Vagina (tissue), 2 donors: ENCODE results near the gene TBX15. TPM values are rescaled to one million over a fixed set of nuclear protein-coding genes. Genes with fewer than 3 reads are reported as not detected.
"Not testable (repeated sequence)": the region's sequence is repeated elsewhere in the genome, so short reads cannot be mapped to it uniquely, and the experiment has no call there.

Experiments
- DNase-seq, 2 donors: peaks; one replicate each; pipeline ENCODE4 v3.0.0-alpha.2; 2017; ENCODE audit errors: extremely low spot score in 2 of 2
- H3K27ac ChIP-seq: fragments of 200-600 bp; sonication (generic); one replicate; pipeline ENCODE4 v1.5.1; 2019
- H3K27me3 ChIP-seq: fragments of 200-600 bp; sonication (generic); one replicate; pipeline ENCODE4 v1.5.1; 2019
- H3K36me3 ChIP-seq, 2 donors: fragments of 200-600 bp; sonication (generic); one replicate each; pipeline ENCODE4 v1.5.1; 2017 to 2019
- H3K4me1 ChIP-seq: fragments of 200-600 bp; sonication (generic); one replicate; pipeline ENCODE4 v1.5.1; 2019
- H3K4me3 ChIP-seq, 2 donors: fragments of 200-600 bp; sonication (generic); 1 replicate in 1 of 2; 2 replicates in 1 of 2; pipeline ENCODE4 v1.5.1; 2016 to 2019
- H3K9me3 ChIP-seq: fragments of 200-600 bp; sonication (generic); one replicate; pipeline ENCODE4 v1.5.1; 2019
- CTCF ChIP-seq, 3 experiments: fragments of 450-650 bp in 2 of 3; fragments of 200-600 bp in 1 of 3; sonication (generic) in 1 of 3; IDR thresholded peaks; one replicate each; pipeline ENCODE4 v1.5.1; 2017 to 2019; ENCODE audit warnings: antibody characterized with exemption in 3 of 3, mild to moderate bottlenecking in 2 of 3, moderate library complexity in 2 of 3
- POLR2A ChIP-seq, 2 donors: fragments of 450-650 bp; IDR thresholded peaks; one replicate each; pipeline ENCODE4 v1.6.1; 2017; ENCODE audit warnings: antibody characterized with exemption in 2 of 2, mild to moderate bottlenecking in 2 of 2, moderate library complexity in 2 of 2
- POLR2AphosphoS5 ChIP-seq, 2 donors: sonication (generic); formaldehyde crosslinking; IDR thresholded peaks; one replicate each; pipeline ENCODE4 v1.9.0; 2017; ENCODE audit warnings: antibody characterized with exemption in 2 of 2, mild to moderate bottlenecking in 2 of 2, low read depth in 1 of 2; ENCODE audit not compliant: insufficient read depth in 1 of 2
- intact Hi-C: fragments of 100-400 bp; cut with DNase I; formaldehyde crosslinking; loops from one replicate; pipeline ENCODE4 v1.15.1; 2023
- total RNA-seq: library from RNA; depleted of rRNA; stranded (reverse); fragments of >200 nt; gene quantifications from one replicate; pipeline ENCODE4 v1.2.3, GENCODE V29; 2016

TBX15 gene
- total RNA-seq, 1 donor from 2014 or later, result 0.98 TPM

GRCh38 chr1:118918230-118918939 is 69.8 kb downstream of the TBX15 start:
- Histone ChIP-seq H3K27ac (no peak overlapping the region), H3K4me3 (no peak overlapping the region), H3K27me3 (no peaks in the 10 kb centered on the region), H3K36me3 (no peaks in the 10 kb centered on the region), H3K9me3 (no peaks in the 10 kb centered on the region), H3K4me1 (no peaks in the 10 kb centered on the region)
- no peak for DNase-seq
- TF ChIP-seq CTCF (IDR thresholded peaks at IDR 0.05), result no peak
- no peak for TF ChIP-seq POLR2AphosphoS5 (IDR thresholded peaks at IDR 0.05; ENCODE audit: insufficient read depth in 1 of 2, low read depth in 1 of 2)
- TF ChIP-seq POLR2A (IDR thresholded peaks at IDR 0.05), result no peak
- intact Hi-C loops, result no loop called here

GRCh38 chr1:118916346-118916745 is 71.8 kb downstream of the TBX15 start:
- H3K9me3 ChIP-seq, intact Hi-C loops, H3K27ac ChIP-seq, H3K36me3 ChIP-seq, DNase-seq, H3K27me3 ChIP-seq, H3K4me1 ChIP-seq, H3K4me3 ChIP-seq: not testable (repeated sequence)

- no peaks in the 10 kb centered on the region for H3K4me1 ChIP-seq
- intact Hi-C loops, result no loop called here
- no peaks in the 10 kb centered on the region for H3K27me3 ChIP-seq
- H3K9me3 ChIP-seq, result no peaks in the 10 kb centered on the region
- no peak for DNase-seq
- H3K36me3 ChIP-seq, result no peaks in the 10 kb centered on the region
- no peak overlapping the region for H3K4me3 ChIP-seq
- H3K27ac ChIP-seq, result no peak overlapping the region
- TF ChIP-seq CTCF (IDR thresholded peaks at IDR 0.05), result no peak
- TF ChIP-seq POLR2AphosphoS5 (IDR thresholded peaks at IDR 0.05; ENCODE audit: insufficient read depth in 1 of 2, low read depth in 1 of 2), result no peak
- no peak for TF ChIP-seq POLR2A (IDR thresholded peaks at IDR 0.05)
Measured at GRCh38 chr1:118914379-118915161, 73.6 kb downstream of the TBX15 start.

- no peak overlapping the region for H3K27ac ChIP-seq
- DNase-seq, result no peak
- H3K27me3 ChIP-seq, result no peaks in the 10 kb centered on the region
- no peaks in the 10 kb centered on the region for H3K36me3 ChIP-seq
- no peaks in the 10 kb centered on the region for H3K9me3 ChIP-seq
- no peaks in the 10 kb centered on the region for H3K4me1 ChIP-seq
- intact Hi-C loops, result no loop called here
- H3K4me3 ChIP-seq, result no peak overlapping the region
- no peak for TF ChIP-seq POLR2A (IDR thresholded peaks at IDR 0.05)
- TF ChIP-seq CTCF (IDR thresholded peaks at IDR 0.05), result no peak
Measured at GRCh38 chr1:118913818-118914217, 74.3 kb downstream of the TBX15 start.

- H3K4me3 ChIP-seq, result no peak overlapping the region
- intact Hi-C loops, result no loop called here
- no peaks in the 10 kb centered on the region for H3K36me3 ChIP-seq
- no peak for TF ChIP-seq POLR2AphosphoS5 (IDR thresholded peaks at IDR 0.05; ENCODE audit: insufficient read depth in 1 of 2, low read depth in 1 of 2)
- no peak for TF ChIP-seq CTCF (IDR thresholded peaks at IDR 0.05)
- TF ChIP-seq POLR2A (IDR thresholded peaks at IDR 0.05), result no peak
- no peaks in the 10 kb centered on the region for H3K27me3 ChIP-seq
- H3K27ac ChIP-seq, result no peak overlapping the region
- no peaks in the 10 kb centered on the region for H3K9me3 ChIP-seq
- no peak for DNase-seq
- no peaks in the 10 kb centered on the region for H3K4me1 ChIP-seq
Measured at GRCh38 chr1:118912574-118912973, 75.6 kb downstream of the TBX15 start.
